HG03558 (cell line): ENCODE measurements around the gene GSTT2.
"Not testable (repeated sequence)": the region's sequence is repeated elsewhere in the genome, so short reads cannot be mapped to it uniquely, and the experiment has no call there.

Experiments
- ATAC-seq: cut with Tn5 transposase; IDR thresholded peaks from one replicate; pipeline ENCODE4 v1.9.1; 2021; ENCODE audit warnings: moderate number of reproducible peaks; ENCODE audit not compliant: unreplicated experiment; ENCODE audit errors: extremely low read depth

GSTT2 gene

GRCh38 chr22:23979557-23980240 is at the start of gene GSTT2:
Gene GSTT2 (plus strand): TSS chr22:23980134.
- ATAC-seq, result not testable (repeated sequence)

DNA sequence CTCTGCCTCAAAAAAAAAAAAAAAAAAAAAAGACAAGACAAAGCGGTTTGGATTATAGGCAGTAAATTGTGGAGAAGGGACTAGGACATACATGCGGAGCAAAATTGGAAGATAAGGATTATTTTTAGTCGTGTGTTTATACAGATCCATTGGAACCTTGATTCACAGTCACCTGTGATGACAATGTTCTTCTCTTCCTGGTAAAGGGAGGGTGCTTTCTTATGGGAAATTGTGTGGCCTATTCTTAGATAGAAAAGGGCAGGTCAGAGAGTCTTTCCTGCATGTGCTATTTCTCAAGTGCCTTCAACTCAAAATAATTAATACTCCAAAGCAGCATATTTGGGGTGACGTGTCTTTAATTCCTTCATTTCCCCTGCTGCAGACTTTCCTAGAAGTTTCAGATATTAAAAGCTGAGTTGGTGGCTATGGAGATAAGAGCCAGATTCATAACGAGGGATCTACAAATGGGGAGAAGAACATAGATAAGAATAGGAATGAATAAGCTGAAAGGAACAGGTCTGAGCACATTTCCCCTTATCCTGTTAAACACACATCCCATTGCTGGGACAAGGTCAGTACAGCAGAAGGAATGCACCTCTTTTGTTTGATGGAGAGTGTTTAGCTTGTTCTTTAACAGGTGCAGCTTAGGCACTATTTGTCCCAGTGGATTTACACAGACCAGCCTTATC is 41.5 kb upstream of the GSTT2 start:
- ATAC-seq, result no peak

- ATAC-seq, result no peak
Observed at GRCh38 chr22:23939017-23939357, 40.9 kb upstream of the GSTT2 start.

DNA sequence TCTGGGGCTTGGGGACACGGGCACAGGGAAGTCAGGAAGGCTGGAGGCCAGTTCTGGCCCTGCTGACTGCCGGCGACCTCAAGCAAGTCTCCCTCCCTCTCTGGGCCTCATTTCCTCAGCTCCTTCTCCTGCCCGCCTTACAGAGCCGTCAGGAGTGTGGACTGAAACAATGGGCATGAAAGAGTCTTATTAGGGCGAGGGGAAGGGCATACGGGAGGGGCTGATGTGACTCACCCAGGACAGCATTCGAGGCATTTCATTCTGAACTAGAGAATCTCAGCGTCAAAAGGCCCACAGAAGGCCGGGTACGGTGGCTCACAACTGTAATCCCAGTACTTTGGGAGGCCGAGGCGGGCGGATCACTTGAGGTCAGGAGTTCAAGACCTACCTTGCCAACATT is 39.8 kb upstream of the GSTT2 start:
- not testable (repeated sequence) for ATAC-seq

- not testable (repeated sequence) for ATAC-seq
Observed at GRCh38 chr22:23947391-23947790, 32.5 kb upstream of the GSTT2 start.

DNA sequence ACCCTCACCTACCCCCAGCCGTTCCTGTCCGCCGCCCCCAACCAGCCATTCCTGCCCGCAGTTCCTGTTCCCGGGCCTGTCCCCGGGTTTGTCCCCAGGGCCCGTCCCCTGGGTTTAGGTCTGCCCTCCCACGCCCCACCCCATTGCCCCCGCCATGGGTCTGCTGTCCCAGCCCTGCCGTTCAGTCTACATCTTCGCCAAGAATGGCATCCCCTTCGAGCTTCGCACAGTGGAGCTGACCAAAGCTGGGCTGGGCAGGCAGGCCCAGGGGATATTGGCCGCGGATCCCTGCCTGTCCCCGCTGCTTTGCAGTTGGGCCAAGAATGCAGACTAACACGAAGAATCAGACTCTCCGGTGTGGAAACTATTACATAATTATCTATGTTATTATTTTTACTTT is 30.2 kb upstream of the GSTT2 start:
- ATAC-seq, result not testable (repeated sequence)

GRCh38 chr22:23951383-23951782 is 28.6 kb upstream of the GSTT2 start:
- not testable (repeated sequence) for ATAC-seq

GRCh38 chr22:23952794-23953405 is 27.0 kb upstream of the GSTT2 start:
- not testable (repeated sequence) for ATAC-seq

DNA sequence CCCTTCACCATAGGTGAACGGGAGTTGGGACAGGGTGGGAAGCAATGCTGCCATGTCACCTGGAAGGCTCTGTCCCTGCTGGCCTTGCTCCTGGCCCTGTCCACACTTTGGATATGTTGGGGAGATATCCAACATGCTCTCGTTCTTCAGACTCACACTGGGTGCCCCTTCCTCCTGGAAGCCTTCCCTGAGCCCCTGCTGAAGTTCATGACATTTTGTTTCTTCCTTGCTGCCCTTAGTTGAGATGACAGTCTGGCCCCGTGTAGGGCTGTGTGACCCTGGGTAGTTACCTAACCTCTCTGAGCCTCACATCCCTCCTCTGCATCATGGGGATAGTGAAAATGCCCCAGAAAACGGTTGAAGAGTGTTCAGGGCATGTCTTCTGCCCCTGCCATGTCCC is 26.4 kb upstream of the GSTT2 start:
- not testable (repeated sequence) for ATAC-seq

GRCh38 chr22:23954193-23954990 is 25.5 kb upstream of the GSTT2 start:
- ATAC-seq, result not testable (repeated sequence)

DNA sequence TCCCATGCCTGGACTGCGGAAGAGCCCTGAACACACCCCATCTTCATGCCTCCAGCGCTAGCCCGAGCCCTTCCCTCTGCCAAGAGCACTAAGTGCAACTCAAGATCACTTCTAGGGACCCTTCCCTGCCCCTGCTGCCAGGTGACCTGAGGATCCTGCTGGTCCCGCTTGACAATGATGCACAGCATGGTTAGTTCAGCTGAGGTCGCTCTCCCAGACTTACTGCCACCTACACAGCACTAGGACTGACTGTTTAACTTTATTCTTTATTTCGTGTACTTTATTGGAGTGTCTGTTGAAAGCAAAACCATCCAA is 25.0 kb upstream of the GSTT2 start:
- not testable (repeated sequence) for ATAC-seq

DNA sequence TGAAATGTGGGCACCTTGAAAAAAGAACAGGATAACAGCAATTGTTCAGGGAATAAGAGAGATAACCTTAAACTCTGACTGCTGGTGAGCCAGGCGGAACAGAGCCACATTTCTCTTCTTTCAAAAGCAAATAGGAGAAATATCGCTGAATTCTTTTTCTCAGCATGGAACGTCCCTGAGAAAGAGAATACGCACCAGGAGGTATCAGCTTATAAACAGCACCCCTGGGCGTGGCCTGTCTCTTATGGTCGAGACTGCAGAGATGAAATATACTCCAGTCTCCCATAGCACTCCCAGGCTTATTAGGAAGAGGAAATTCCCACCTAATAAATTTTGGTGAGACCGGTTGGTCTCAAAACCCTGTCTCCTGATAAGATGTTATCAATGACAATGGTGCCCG is 24.0 kb upstream of the GSTT2 start:
- ATAC-seq, result not testable (repeated sequence)

DNA sequence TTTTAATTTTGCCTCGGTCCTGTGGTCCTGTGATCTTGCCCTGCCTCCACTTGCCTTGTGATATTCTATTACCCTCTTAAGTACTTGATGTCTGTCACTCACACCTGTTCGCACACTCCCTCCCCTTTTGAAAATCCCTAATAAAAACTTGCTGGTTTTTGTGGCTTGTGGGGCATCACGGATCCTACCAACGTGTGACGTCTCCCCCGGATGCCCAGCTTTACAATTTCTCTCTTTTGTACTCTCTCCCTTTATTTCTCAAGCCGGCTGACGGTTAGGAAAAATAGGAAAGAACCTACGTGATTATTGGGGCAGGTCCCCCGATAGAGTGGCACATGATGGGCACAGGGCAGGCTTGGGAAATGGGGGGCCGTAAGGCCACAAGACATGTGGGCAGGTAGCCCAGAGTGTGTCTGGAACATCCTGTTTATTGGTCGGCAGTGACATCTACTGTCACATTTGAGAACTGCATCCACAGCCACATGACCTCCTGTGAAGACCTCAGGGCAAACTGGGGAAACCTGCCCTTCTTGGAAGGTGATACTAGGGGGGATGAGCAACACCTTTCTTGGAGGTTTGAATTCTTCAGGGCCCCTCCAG is 23.5 kb upstream of the GSTT2 start:
- ATAC-seq, result not testable (repeated sequence)

- ATAC-seq, result not testable (repeated sequence)
Observed at GRCh38 chr22:23961084-23961771, 18.7 kb upstream of the GSTT2 start, which contains the start of gene GSTT2B. Gene GSTT2B (minus strand): TSS chr22:23961195. CDS start chr22:23961131, 64 bp downstream.

DNA sequence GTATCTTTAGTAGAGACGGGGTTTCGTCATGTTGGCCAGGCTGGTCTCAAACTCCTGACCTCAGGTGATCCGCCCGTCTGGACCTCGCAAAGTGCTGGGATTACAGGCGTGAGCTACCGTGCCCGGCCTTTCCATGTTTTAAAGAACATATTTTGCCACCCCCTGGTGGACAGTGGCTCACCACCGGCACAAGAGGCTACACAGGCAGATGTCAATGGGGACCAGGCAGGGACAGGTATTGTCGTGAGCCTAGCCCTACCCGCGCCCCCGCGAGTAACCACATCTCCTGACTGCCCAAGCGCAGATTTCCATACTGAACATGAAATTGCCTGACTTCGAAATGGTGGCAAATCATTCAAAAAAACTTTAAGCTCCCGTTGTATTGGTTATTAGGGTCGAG is 13.8 kb upstream of the GSTT2 start:
- ATAC-seq, result not testable (repeated sequence)

GRCh38 chr22:23966568-23966967 is 13.4 kb upstream of the GSTT2 start, which contains the start of gene DDTL:
Gene DDTL (plus strand): TSS chr22:23966888. CDS start chr22:23966915, 27 bp downstream.
- ATAC-seq, result peak; percentile 53

- ATAC-seq, result no peak
Observed at GRCh38 chr22:23969071-23969470, 10.9 kb upstream of the GSTT2 start.

DNA sequence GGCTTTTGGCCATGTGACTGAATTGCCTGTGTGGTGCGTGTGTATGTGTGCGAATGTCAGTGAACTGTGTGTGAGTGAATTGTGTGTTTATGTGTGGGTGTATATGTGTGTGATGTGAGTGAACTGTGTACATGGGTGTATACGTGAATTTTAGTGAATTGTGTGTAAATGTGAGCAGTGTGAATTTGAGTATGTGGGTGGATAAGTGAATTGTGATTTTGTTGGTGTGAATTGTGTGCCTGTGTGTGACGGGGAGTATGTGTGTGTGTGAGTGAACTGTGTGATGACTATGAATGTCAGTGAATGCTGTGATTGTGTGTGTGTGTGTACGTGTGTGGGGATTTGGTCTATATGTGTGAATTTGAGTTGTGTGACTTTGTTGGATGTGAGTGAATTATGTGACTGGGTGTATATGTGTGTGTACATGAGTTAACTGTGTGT is 9.7 kb upstream of the GSTT2 start:
- ATAC-seq, result no peak

- no peak for ATAC-seq
Observed at GRCh38 chr22:23970816-23971486, 9.0 kb upstream of the GSTT2 start.
